Middle frontal gyrus (tissue), 1 donor: ENCODE measurements around the gene RPGRIP1L.

ENCODE experiments used
- DNase-seq: peaks from one replicate; pipeline ENCODE4 v3.0.0-alpha.2; 2015; ENCODE audit warnings: low spot score; ENCODE audit errors: extremely low spot score

Gene RPGRIP1L

GRCh38 chr16:53703590-53704444 lies at the start of gene RPGRIP1L, which contains the start of gene FTO:
Gene RPGRIP1L, minus strand, starts transcription at chr16:53703859. Its CDS starts 3,136 bp downstream, at chr16:53700723.
Gene FTO, plus strand, starts transcription at chr16:53704156.
- DNase-seq: peak; percentile 97

GRCh38 chr16:53753431-53753830 lies 49.8 kb upstream of the RPGRIP1L start:
- no peak for DNase-seq

- no peak for DNase-seq
Observed at GRCh38 chr16:53752560-53752959, 48.9 kb upstream of the RPGRIP1L start.

- DNase-seq: no peak
Observed at GRCh38 chr16:53745753-53746266, 42.2 kb upstream of the RPGRIP1L start.

GRCh38 chr16:53745086-53745485 lies 41.4 kb upstream of the RPGRIP1L start:
- no peak for DNase-seq

GRCh38 chr16:53744449-53744848 lies 40.8 kb upstream of the RPGRIP1L start:
- no peak for DNase-seq

- DNase-seq: no peak
Observed at GRCh38 chr16:53743149-53743566, 39.5 kb upstream of the RPGRIP1L start.

GRCh38 chr16:53741546-53741945 lies 37.9 kb upstream of the RPGRIP1L start:
- no peak for DNase-seq

GRCh38 chr16:53740933-53741531 lies 37.4 kb upstream of the RPGRIP1L start:
- DNase-seq: no peak

- no peak for DNase-seq
Observed at GRCh38 chr16:53740476-53740875, 36.8 kb upstream of the RPGRIP1L start.

GRCh38 chr16:53737552-53737951 lies 33.9 kb upstream of the RPGRIP1L start:
- DNase-seq: no peak

GRCh38 chr16:53736297-53736696 lies 32.6 kb upstream of the RPGRIP1L start:
- DNase-seq: no peak

- DNase-seq: no peak
Observed at GRCh38 chr16:53734908-53735307, 31.2 kb upstream of the RPGRIP1L start.

- no peak for DNase-seq
Observed at GRCh38 chr16:53732296-53732929, 28.8 kb upstream of the RPGRIP1L start.

GRCh38 chr16:53730693-53731092 lies 27.0 kb upstream of the RPGRIP1L start:
- no peak for DNase-seq

GRCh38 chr16:53726625-53727024 lies 23.0 kb upstream of the RPGRIP1L start:
- no peak for DNase-seq

GRCh38 chr16:53721017-53721416 lies 17.4 kb upstream of the RPGRIP1L start:
- no peak for DNase-seq

GRCh38 chr16:53717577-53717976 lies 13.9 kb upstream of the RPGRIP1L start:
- no peak for DNase-seq

GRCh38 chr16:53715023-53715384 lies 11.3 kb upstream of the RPGRIP1L start:
- DNase-seq: no peak

- no peak for DNase-seq
Observed at GRCh38 chr16:53714205-53715022, 10.8 kb upstream of the RPGRIP1L start.
